K562 treated with DMSO at 1 percent for 48 hours (cell line): Measurements from ENCODE around the gene CHRM2. TPM values are rescaled to one million over a fixed set of nuclear protein-coding genes. Genes with fewer than 3 reads are reported as not detected.

Source experiments
- total RNA-seq: library from RNA; unstranded; fragments of 300-600 nt; gene quantifications from 2 replicates; pipeline ENCODE4 v1.2.3, GENCODE V29; 2022; ENCODE audit warnings: low replicate concordance; ENCODE audit errors: extremely low read depth

The CHRM2 gene
- total RNA-seq: not detected in 2 replicates

GRCh38 chr7:136868496-136869000, at the start of gene CHRM2:
Gene CHRM2, plus strand, starts transcription at chr7:136868652. Its CDS starts 146,214 bp downstream, at chr7:137014866.

